NCI-H2171 (cell line): ENCODE data around the gene FARP1.

Experiments used
- DNase-seq: peaks from one replicate; lab custom pipeline; 2025; lab: John Stamatoyannopoulos, UW

The FARP1 gene

GRCh38 chr13:98133946-98134345 is 8.9 kb upstream of the FARP1 start:
- no peak for DNase-seq

- no peak for DNase-seq
Observed at GRCh38 chr13:98134901-98135300, 8.0 kb upstream of the FARP1 start.

- no peak for DNase-seq
Observed at GRCh38 chr13:98141091-98141490, 1.8 kb upstream of the FARP1 start.

- DNase-seq = no peak
Observed at GRCh38 chr13:98141509-98142379, 1.1 kb upstream of the FARP1 start.

- DNase-seq = peak; percentile 63
Observed at GRCh38 chr13:98143157-98143553, 261 bp downstream of the FARP1 start.

- no peak for DNase-seq
Observed at GRCh38 chr13:98143601-98144026, 720 bp downstream of the FARP1 start.

GRCh38 chr13:98144027-98144741 is 1.3 kb downstream of the FARP1 start:
- no peak for DNase-seq

- DNase-seq = no peak
Observed at GRCh38 chr13:98144801-98145350, 2.0 kb downstream of the FARP1 start.

- no peak for DNase-seq
Observed at GRCh38 chr13:98147521-98147920, 4.6 kb downstream of the FARP1 start.

GRCh38 chr13:98150832-98151479 is 8.1 kb downstream of the FARP1 start:
- DNase-seq = no peak

GRCh38 chr13:98155475-98156109 is 12.7 kb downstream of the FARP1 start:
- no peak for DNase-seq

GRCh38 chr13:98156259-98156658 is 13.4 kb downstream of the FARP1 start:
- no peak for DNase-seq

- no peak for DNase-seq
Observed at GRCh38 chr13:98157188-98157587, 14.3 kb downstream of the FARP1 start.

- no peak for DNase-seq
Observed at GRCh38 chr13:98157609-98158008, 14.7 kb downstream of the FARP1 start.

GRCh38 chr13:98158172-98158899 is 15.4 kb downstream of the FARP1 start:
- DNase-seq = no peak

GRCh38 chr13:98162935-98163334 is 20.0 kb downstream of the FARP1 start:
- no peak for DNase-seq

GRCh38 chr13:98169331-98169730 is 26.4 kb downstream of the FARP1 start:
- DNase-seq = no peak

- DNase-seq = no peak
Observed at GRCh38 chr13:98171900-98172589, 29.2 kb downstream of the FARP1 start.

- no peak for DNase-seq
Observed at GRCh38 chr13:98172590-98173422, 29.9 kb downstream of the FARP1 start.
